Amygdala (tissue), 56 donors: Measurements from ENCODE around the gene CNTNAP3.
"Not testable (repeated sequence)": the region's sequence is repeated elsewhere in the genome, so short reads cannot be mapped to it uniquely, and the experiment has no call there.

ENCODE experiments used
- DNase-seq, 56 donors: peaks; one replicate each; lab custom pipeline; 2025; lab: John Stamatoyannopoulos, UW

The CNTNAP3 gene

DNA sequence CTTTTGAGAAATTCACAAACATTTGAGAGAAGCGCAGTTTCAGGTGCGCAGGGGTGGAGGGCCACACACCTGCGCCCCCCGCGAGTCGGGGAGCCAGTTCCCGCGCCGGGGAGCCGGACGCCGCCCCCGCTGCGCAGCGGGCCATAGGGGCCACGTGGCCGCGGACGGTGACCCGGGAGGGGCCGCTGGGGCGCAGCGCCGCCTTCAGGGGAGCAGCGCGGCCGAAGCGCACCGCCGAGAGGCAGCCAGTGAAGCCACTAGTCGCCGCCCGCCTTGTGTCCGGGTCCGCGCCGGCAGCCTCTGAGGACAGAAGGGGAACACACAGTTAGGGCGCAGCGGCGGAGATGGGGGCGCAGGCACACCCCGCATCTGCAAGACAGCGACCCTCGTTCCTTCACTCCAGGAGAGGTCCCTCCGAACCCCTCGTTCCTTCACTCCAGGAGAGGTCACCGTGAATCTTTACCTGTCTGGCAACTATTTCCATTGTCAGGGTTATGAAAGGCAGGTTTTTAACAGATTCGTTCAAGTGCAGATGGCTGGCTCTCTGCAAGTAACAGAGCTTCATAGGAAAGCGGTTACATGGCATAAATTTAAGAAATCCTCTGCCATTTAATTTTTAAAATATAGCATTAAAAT lies 209.2 kb downstream of the CNTNAP3 start:
- DNase-seq, result not testable (repeated sequence)

DNA sequence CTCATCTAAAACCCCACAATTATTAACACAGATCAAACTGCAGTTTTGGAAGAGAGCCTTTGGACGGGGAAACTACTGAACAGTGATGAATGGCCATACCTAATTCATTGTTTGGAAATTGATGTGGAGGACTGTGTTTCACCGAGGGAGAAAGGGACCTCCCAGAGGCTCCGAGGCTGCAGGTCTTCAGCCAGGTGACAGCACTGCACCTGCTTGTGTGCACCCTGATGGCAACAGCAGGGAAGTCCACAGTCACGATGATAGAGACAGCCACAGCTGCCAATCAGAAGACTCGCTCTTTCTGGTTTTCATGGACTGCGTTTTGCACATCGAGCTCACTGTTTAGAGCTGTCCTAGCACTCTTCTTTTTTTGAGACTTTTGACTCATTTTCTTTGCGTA lies 214.4 kb downstream of the CNTNAP3 start:
- DNase-seq, result not testable (repeated sequence)

- not testable (repeated sequence) for DNase-seq
Measured at GRCh38 chr9:39067683-39068082, 220.3 kb downstream of the CNTNAP3 start.

- DNase-seq, result not testable (repeated sequence)
Measured at GRCh38 chr9:39062966-39063365, 225.0 kb downstream of the CNTNAP3 start.

DNA sequence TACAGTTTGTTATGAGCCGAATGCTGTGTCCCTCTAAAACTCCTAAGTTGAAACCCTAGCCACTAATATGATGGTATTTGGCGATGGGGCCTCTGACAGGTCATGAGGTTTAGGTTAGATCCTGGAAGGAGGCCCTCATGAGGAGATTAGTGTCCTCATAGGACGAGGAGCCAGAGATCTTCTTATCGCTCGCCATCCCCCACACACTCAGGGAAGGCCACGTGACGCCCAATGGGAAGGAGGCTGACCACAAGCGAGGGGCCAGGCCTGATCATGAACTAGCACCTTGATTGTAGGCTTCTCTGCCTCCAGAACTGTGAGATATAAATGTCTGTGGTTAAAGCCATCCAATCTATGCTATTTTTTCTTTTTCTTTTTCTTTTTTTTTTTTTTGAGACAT lies 233.5 kb downstream of the CNTNAP3 start:
- not testable (repeated sequence) for DNase-seq

DNA sequence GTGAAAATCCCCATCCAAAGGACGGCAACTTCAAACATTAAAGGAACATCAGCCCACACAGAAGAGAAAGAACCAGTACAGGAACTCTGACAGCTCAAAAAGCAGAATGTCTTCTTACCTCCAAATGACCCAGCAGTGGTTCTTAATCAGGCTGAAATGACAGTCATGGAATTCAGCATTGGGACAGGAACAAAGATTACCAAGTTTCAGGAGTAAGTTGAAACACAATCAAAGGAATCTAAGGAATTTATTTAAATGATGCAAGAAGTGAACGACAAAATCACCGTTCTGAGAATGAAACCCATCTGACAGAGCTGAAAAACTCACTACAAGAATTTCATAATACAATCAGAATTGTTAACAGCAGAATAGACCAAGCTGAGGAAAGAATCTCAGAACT lies 241.1 kb downstream of the CNTNAP3 start:
- not testable (repeated sequence) for DNase-seq

DNA sequence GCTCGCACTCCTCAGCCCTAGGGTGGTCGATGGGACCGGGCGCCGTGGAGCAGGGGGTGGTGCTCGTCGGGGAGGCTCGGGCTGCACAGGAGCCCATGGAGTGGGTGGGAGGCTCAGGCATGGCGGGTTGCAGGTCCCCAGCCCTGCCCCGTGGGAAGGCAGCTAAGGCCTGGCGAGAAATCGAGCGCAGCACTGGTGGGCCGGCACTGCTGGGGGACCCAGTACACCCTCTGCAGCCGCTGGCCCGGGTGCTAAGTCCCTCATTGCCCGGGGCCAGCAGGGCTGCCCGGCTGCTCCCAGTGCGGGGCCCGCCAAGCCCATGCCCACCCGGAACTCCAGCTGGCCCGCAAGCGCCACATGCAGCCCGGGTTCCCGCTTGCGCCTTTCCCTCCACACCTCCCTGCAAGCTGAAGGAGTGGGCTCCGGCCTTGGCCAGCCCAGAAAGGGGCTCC lies 245.6 kb downstream of the CNTNAP3 start:
- not testable (repeated sequence) for DNase-seq

GRCh38 chr9:39041774-39042173 lies 246.2 kb downstream of the CNTNAP3 start:
- DNase-seq, result not testable (repeated sequence)

DNA sequence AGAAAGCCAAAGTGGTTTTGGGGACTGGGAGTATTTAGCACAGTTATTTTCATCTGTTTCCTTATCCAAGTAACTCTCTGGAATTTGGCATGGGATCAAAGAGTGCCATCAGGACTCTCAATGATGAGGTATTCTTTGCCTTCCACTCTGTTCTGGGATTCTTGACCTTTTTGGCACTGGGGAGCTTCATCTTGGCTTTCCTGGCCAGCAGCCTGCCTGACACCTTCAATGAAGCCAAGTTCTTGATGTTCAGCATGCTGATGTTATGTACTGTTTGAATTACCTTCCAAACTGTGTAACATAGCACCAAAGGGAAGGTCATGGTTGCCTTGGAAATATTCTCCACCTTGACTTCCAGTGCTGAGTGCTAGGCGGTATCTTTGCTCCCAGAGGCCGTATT lies 248.8 kb downstream of the CNTNAP3 start:
- not testable (repeated sequence) for DNase-seq

GRCh38 chr9:39038221-39038620 lies 249.7 kb downstream of the CNTNAP3 start:
- DNase-seq, result not testable (repeated sequence)

GRCh38 chr9:39033849-39034248 lies 254.1 kb downstream of the CNTNAP3 start:
- not testable (repeated sequence) for DNase-seq

GRCh38 chr9:39030204-39031019 lies 257.6 kb downstream of the CNTNAP3 start:
- DNase-seq, result not testable (repeated sequence)

GRCh38 chr9:39028855-39029254 lies 259.1 kb downstream of the CNTNAP3 start:
- not testable (repeated sequence) for DNase-seq

- DNase-seq, result not testable (repeated sequence)
Measured at GRCh38 chr9:39028168-39028567, 259.8 kb downstream of the CNTNAP3 start.

DNA sequence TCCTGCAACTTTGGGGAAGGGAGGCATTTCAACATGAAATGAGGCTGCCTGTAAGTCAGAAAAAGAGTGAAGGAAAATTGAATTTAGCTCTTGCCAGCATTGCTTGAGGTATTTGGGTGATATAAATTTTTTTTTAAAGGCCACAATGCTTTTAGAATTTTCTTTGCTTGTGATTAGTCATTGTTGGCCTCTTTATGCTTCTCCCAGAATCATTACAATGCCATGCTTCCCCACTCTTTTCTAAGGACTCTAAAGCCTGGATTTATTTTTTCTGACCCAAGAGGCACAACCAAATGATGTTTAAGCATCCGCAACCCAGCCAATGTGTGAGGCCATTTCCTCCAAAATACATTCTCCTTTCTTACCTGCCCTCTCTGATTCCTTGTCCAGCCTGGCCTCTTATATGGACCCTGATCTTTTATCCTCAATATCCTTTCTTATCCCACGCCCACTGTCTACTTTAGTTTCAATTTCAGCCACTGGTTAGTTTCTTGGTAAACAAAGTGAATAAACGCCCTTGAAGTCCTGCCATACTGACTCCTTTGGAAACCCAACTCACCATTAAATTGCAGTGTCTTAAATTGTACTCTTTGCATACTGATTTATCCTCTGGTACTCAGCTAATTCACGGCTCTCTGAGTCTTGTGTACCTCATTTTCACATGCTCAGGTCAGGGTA lies 261.9 kb downstream of the CNTNAP3 start:
- not testable (repeated sequence) for DNase-seq
